ENCODE measurements around the gene RTEL1. TPM values are rescaled to one million over a fixed set of nuclear protein-coding genes. Genes with fewer than 3 reads are reported as not detected.

RTEL1 gene
- total RNA-seq, 1 donor from 2014 or later: 17.7 TPM

DNA sequence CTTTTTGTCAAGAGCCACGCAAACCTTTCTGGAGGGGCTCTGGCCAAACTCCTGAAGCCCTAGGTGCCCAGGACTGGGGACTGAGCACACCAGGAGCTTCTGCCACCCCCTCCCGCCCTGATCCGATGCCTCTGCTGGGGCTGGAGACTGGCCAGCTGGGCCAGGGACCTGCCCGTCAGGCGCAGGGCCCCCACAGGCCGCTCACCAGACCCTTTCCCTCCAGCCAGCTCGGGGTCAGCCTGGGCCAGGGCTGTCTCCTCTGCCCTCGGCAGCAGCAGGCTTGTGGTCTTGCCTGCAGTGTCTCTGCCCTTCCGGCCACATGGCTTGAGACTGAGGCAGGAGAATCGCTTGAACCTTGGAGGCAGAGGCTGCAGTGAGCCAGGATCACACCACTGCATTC is 14.6 kb downstream of the RTEL1 start:
- H3K27ac ChIP-seq: no peak overlapping the region

DNA sequence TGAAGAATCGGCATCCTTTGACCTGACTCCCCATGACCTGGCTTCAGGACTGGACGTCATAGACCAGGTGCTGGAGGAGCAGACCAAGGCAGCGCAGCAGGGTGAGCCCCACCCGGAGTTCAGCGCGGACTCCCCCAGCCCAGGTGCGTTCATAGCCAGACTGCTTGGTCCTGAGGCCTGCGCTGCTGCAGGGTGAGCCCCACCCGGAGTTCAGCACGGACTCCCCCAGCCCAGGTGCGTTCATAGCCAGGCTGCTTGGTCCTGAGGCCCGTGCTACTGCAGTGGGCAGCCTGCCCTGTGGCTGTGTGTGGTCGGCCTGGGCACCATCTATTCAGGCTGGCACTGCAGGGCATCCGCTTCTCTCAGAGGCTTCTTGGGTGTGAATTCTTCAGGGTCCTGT is 15.8 kb downstream of the RTEL1 start:
- Histone ChIP-seq H3K4me1 (no peaks in the 10 kb centered on the region), H3K9me3 (no peaks in the 10 kb centered on the region), H3K4me3 (no peak overlapping the region), H3K36me3 (peaks cover 0 to 18% of the 10 kb centered on the region in 2 donors), H3K27ac (no peak overlapping the region), H3K27me3 (no peaks in the 10 kb centered on the region)
- TF ChIP-seq POLR2AphosphoS5 (IDR thresholded peaks at IDR 0.05; ENCODE audit: insufficient read depth in 1 of 2, low read depth in 1 of 2) (no peak), POLR2A (IDR thresholded peaks at IDR 0.05) (no peak)
- TF ChIP-seq, protein P1, sequence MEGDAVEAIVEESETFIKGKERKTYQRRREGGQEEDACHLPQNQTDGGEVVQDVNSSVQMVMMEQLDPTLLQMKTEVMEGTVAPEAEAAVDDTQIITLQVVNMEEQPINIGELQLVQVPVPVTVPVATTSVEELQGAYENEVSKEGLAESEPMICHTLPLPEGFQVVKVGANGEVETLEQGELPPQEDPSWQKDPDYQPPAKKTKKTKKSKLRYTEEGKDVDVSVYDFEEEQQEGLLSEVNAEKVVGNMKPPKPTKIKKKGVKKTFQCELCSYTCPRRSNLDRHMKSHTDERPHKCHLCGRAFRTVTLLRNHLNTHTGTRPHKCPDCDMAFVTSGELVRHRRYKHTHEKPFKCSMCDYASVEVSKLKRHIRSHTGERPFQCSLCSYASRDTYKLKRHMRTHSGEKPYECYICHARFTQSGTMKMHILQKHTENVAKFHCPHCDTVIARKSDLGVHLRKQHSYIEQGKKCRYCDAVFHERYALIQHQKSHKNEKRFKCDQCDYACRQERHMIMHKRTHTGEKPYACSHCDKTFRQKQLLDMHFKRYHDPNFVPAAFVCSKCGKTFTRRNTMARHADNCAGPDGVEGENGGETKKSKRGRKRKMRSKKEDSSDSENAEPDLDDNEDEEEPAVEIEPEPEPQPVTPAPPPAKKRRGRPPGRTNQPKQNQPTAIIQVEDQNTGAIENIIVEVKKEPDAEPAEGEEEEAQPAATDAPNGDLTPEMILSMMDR (IDR thresholded peaks at IDR 0.05): no peak
- intact Hi-C loops (cut with DNase I): no loop called here
- no peak for DNase-seq (ENCODE audit: extremely low spot score in 2 of 2)

More for the DNA sequence above, 14.6 kb downstream of the RTEL1 start:
- H3K36me3 ChIP-seq: peaks cover 0 to 23% of the 10 kb centered on the region in 2 donors
- H3K4me1 ChIP-seq: no peaks in the 10 kb centered on the region
- no peaks in the 10 kb centered on the region for H3K27me3 ChIP-seq
- TF ChIP-seq, protein P1 (IDR thresholded peaks at IDR 0.05): no peak
- no peak for TF ChIP-seq POLR2AphosphoS5 (IDR thresholded peaks at IDR 0.05; ENCODE audit: insufficient read depth in 1 of 2, low read depth in 1 of 2)
- no peak for TF ChIP-seq POLR2A (IDR thresholded peaks at IDR 0.05)
- intact Hi-C loops (cut with DNase I): no loop called here
- no peaks in the 10 kb centered on the region for H3K9me3 ChIP-seq
- no peak for DNase-seq (ENCODE audit: extremely low spot score in 2 of 2)
- no peak overlapping the region for H3K4me3 ChIP-seq

DNA sequence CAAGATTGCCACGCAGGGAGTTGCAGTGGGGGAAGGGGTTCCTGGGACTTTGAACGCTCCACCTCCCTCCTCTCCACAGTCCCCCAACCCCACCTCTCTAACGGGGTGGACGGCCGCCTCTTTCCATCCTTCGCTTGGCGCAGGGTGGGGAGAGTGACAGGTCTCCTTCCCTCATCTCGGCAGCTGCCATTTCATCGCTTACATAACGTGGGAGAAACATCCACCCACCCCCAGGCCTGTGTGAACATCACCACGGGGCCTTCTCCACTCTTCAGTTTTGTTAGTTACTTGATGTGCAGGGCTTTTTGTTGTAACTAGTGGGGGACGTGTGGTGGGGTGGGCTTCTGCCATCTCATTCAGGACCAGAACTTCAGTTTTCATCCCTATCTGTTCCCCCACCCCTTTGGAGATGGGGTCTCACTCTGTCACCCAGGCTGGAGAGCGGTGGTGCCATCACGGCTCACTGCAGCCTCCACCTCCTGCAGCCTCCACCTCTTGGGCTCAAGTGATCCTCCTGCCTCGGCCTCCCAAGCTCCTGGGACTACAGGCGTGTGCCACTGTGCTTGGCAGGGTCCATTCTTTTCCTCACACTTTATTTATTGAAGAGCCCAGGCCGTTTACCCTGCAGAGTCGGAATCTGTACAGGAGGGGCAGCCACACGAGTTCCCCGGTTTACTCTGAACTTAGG is 17.7 kb downstream of the RTEL1 start:
- H3K9me3 ChIP-seq: no peaks in the 10 kb centered on the region
- intact Hi-C loops (cut with DNase I): no loop called here
- no peak overlapping the region for H3K4me3 ChIP-seq

DNA sequence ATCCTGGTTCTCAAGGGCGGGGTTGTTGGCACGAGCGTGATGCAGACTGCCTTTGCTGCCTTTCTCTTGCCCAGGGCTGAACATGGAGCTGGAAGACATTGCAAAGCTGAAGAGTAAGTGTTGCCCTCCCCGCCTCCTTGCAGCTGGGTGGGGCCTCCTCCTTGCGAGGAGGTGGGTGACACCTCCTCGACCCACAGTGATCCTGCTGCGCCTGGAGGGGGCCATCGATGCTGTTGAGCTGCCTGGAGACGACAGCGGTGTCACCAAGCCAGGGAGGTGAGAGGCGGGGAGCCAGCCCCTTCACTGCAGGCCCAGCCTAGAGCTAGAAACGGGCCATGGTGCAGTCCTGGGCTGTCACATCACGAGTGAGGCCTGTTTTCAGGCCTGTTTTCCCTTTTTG is 20.0 kb downstream of the RTEL1 start:
- no peaks in the 10 kb centered on the region for H3K27me3 ChIP-seq
- peaks cover 19% of the 10 kb centered on the region for H3K4me1 ChIP-seq
- DNase-seq (ENCODE audit: extremely low spot score in 2 of 2): no peak
- no peak overlapping the region for H3K4me3 ChIP-seq
- no peaks in the 10 kb centered on the region for H3K9me3 ChIP-seq
- H3K27ac ChIP-seq: no peak overlapping the region
- intact Hi-C loops (cut with DNase I): no loop called here
- H3K36me3 ChIP-seq: peaks cover 0 to 29% of the 10 kb centered on the region in 2 donors
- no peak for TF ChIP-seq POLR2AphosphoS5 (IDR thresholded peaks at IDR 0.05; ENCODE audit: insufficient read depth in 1 of 2, low read depth in 1 of 2)
- TF ChIP-seq, protein P1 (IDR thresholded peaks at IDR 0.05): no peak
- TF ChIP-seq POLR2A (IDR thresholded peaks at IDR 0.05): no peak

More for the DNA sequence above, 17.7 kb downstream of the RTEL1 start:
- Histone ChIP-seq H3K27ac (no peak overlapping the region), H3K27me3 (no peaks in the 10 kb centered on the region), H3K4me1 (no peaks in the 10 kb centered on the region), H3K36me3 (peaks cover 0 to 29% of the 10 kb centered on the region in 2 donors)
- no peak for DNase-seq (ENCODE audit: extremely low spot score in 2 of 2)
- TF ChIP-seq POLR2A (IDR thresholded peaks at IDR 0.05) (no peak), POLR2AphosphoS5 (IDR thresholded peaks at IDR 0.05; ENCODE audit: insufficient read depth in 1 of 2, low read depth in 1 of 2) (no peak)

DNA sequence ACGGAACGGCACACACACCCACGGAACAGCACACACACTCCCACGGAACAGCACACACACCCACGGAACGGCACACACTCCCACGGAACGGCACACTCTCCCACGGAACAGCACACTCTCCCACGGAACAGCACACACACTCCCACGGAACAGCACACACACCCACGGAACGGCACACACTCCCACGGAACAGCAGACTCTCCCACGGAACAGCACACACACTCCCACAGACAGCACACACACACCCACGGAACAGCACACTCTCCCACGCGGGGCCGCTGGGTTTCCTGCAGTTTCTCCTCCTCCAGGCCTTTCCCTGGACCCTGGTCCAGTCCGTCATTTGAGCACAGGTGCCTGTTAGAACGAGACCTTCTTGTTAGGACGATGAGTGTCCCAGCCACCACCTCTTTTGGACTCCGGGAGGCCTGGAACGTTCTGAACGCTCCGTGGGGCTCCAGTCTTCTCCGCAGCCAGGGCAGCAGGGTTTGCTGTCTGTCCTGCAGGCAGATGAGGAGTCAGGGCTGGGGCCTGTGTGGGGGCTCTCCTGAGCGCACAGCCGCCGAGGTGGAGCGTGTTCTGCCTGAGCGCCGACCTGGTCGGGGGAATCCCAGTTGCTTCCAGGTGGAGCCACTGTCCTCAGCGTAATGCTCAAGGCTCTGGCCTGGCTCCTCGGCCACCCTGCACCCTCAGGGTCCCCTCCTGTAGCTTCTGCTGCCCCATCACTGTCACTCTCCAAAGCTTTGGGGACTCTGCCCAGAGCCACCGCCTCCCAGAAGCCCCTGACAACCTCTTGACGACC is 20.8 kb downstream of the RTEL1 start:
- intact Hi-C loops (cut with DNase I): no loop called here

More for the DNA sequence above, 20.8 kb downstream of the RTEL1 start:
- no peaks in the 10 kb centered on the region for H3K9me3 ChIP-seq
- no peak for TF ChIP-seq POLR2A (IDR thresholded peaks at IDR 0.05)
- no peak overlapping the region for H3K4me3 ChIP-seq
- H3K4me1 ChIP-seq: peaks cover 23% of the 10 kb centered on the region
- no peak for DNase-seq (ENCODE audit: extremely low spot score in 2 of 2)
- H3K36me3 ChIP-seq: peaks cover 0 to 26% of the 10 kb centered on the region in 2 donors
- no peak overlapping the region for H3K27ac ChIP-seq
- H3K27me3 ChIP-seq: no peaks in the 10 kb centered on the region
